BJ (cell line): ENCODE data around the gene KIAA0930. TPM values are rescaled to one million over a fixed set of nuclear protein-coding genes. Genes with fewer than 3 reads are reported as not detected.

Source experiments
- CTCF ChIA-PET: fragments of 350-600 bp; formaldehyde crosslinking; extraction: SDS; loops from one replicate; lab custom pipeline; 2021; ENCODE audit warnings: antibody characterized with exemption, inconsistent platforms; lab: Yijun Ruan, JAX
- POLR2A ChIA-PET: fragments of 300-600 bp; sonication (Branson Sonifier 250); formaldehyde crosslinking; extraction: SDS; loops from one replicate; lab custom pipeline; 2021; ENCODE audit warnings: antibody characterized with exemption; lab: Charles Lee
- DNase-seq: peaks from one replicate; pipeline ENCODE4 v3.0.0-alpha.2; 2011; ENCODE audit warnings: low read depth
- H3K27me3 ChIP-seq: 2 replicates; pipeline ENCODE4 v1.6.0; 2011; ENCODE audit warnings: low read length; ENCODE audit not compliant: control insufficient read depth, insufficient read depth
- H3K36me3 ChIP-seq: 2 replicates; pipeline ENCODE4 v1.5.1; 2011; ENCODE audit warnings: low read length; ENCODE audit not compliant: control insufficient read depth, insufficient read depth
- H3K4me3 ChIP-seq: 2 replicates; pipeline ENCODE4 v1.5.1; 2011; ENCODE audit warnings: low read depth, mild to moderate bottlenecking, control low read depth, low read length
- polyA plus RNA-seq: library from polyadenylated mRNA; depleted of rRNA; stranded (reverse); fragments of >200 nt; gene quantifications from 2 replicates; pipeline ENCODE4 v1.2.3, GENCODE V29; 2011
- TF ChIP-seq, protein P1 (sequence below): IDR thresholded peaks from 2 replicates; pipeline ENCODE4 v1.5.1; 2011; ENCODE audit warnings: low read depth, mild to moderate bottlenecking, control low read depth, inconsistent platforms, low read length, moderate library complexity; ENCODE audit not compliant: insufficient read depth

KIAA0930 gene
- polyA plus RNA-seq, 1 experiment: 64.0 TPM

DNA sequence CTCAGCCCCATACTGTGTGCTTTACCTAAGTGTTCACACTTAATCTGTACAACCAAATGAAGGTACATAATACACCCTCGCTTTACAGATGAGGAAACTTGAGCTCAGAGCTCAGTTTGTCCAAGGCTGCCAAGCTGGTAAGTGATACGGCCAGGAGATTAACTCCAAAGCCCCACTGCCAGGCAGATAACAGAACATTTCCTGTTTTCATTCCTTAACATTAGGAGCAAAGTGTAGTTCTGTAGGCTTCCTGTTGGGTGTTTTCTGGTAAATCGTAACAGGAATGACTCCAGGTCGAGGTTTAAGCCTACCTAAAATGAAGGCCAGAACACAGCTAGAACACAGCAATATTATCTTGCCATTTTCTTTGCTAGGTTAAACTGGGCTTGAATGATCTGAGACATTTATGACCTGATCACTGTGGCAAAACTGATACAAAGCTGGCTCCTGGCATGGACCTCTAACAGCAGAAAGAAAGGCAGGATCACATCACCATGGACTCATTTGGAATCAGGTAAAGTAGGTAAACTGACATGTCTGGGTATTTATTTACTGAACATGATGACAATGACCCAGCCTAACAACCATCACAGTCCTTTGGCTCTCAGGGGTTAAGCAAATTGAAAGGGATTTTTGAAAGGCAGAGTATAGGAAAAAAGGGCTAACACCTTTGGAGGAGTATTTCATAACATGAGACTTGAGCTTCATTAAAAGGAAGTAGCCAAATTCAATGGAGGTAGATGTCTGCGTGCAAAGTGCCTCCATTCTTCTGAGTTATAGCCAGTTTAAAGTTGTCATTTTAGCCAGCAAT, 80.8 kb downstream of the KIAA0930 start:
- POLR2A ChIA-PET: interaction anchor here (0.6 kb wide), 1 partner anchor 957 kb away, joined by 3 read pairs; no protein-coding TSS in a partner anchor
- DNase-seq: no peak
- Histone ChIP-seq H3K27me3 (no peaks in the 10 kb centered on the region), H3K4me3 (no peak overlapping the region), H3K36me3 (peaks cover 2% of the 10 kb centered on the region; the same call in 1 of the 2 replicates)
- CTCF ChIA-PET: interaction anchor here (1.7 to 1.9 kb wide), 3 partner anchors 10 to 59 kb away, joined by 4 to 6 read pairs (median 6); no protein-coding TSS in a partner anchor
- TF ChIP-seq, protein P1, sequence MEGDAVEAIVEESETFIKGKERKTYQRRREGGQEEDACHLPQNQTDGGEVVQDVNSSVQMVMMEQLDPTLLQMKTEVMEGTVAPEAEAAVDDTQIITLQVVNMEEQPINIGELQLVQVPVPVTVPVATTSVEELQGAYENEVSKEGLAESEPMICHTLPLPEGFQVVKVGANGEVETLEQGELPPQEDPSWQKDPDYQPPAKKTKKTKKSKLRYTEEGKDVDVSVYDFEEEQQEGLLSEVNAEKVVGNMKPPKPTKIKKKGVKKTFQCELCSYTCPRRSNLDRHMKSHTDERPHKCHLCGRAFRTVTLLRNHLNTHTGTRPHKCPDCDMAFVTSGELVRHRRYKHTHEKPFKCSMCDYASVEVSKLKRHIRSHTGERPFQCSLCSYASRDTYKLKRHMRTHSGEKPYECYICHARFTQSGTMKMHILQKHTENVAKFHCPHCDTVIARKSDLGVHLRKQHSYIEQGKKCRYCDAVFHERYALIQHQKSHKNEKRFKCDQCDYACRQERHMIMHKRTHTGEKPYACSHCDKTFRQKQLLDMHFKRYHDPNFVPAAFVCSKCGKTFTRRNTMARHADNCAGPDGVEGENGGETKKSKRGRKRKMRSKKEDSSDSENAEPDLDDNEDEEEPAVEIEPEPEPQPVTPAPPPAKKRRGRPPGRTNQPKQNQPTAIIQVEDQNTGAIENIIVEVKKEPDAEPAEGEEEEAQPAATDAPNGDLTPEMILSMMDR: 0 out of 2 replicates have a peak, but pooled peaks have one; percentile 9

DNA sequence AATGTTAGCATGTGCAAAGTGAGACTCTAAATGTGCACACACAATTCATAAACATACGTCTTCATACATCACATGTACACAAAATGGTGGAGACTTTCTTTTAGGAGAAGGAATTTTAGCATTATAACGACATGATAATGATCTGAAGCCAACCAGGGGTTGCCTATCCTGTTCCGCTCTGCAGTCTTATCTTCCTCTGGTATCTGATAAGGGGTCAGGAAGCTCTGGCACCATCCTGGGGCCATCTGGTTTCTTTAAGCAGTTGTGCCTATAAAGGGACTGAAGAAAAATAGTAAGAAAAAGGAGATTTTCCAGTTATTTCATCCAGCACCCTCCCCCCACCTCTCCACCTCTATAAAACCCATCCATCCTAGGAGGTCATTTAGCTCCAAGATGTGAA, 82.8 kb downstream of the KIAA0930 start:
- no peak overlapping the region for H3K4me3 ChIP-seq
- no peak for DNase-seq
- ChIA-PET CTCF (no interaction called here), POLR2A (no interaction called here)
- H3K27me3 ChIP-seq: no peaks in the 10 kb centered on the region
- TF ChIP-seq, protein P1: no peak
- H3K36me3 ChIP-seq: peaks cover 2% of the 10 kb centered on the region; the same call in 1 of the 2 replicates

DNA sequence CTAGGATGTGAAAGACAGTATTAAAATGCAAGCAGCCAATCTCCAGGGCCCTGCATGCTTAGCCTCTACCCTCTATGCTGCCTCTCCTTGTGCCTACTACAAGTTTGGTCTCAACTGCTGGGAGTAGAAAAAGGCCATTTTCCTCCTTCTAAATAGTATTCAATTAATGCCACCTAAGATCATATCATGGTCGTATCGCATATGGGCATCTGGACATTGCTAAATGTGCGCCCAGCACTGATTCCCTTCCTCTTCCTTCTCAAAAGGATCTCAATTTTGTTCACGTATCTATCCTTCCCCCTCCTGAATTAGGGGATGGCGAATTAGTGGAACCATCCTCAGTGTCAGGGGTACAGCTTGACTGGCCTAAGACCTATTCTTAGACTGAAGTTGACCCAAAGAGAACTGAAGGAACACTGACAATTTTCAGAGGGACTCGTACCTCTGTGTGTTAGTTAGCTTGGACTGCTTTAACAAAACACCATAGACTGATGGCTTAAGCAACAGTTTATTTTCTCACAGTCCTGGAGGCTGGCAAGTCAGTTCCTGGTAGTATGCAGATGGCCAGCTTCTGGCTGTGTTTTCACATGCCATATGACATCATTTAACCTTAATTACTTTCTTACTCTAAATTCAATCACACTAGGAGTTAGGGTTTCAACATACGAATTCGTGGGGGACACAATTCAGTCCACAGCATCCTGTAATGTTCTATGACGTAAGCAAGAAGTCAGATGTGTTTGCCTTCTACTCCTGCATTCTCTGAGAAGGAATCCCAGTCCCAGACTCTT, 85.4 kb downstream of the KIAA0930 start:
- no peak overlapping the region for H3K4me3 ChIP-seq
- TF ChIP-seq, protein P1: no peak
- no peaks in the 10 kb centered on the region for H3K27me3 ChIP-seq
- ChIA-PET CTCF (interaction anchor here (0.6 to 1.5 kb wide), 2 partner anchors 8 to 170 kb away, joined by 3 to 4 read pairs; partner anchors contain the start of gene NUP50), POLR2A (no interaction called here)
- H3K36me3 ChIP-seq: peaks cover 2% of the 10 kb centered on the region; the same call in 1 of the 2 replicates
- no peak for DNase-seq

DNA sequence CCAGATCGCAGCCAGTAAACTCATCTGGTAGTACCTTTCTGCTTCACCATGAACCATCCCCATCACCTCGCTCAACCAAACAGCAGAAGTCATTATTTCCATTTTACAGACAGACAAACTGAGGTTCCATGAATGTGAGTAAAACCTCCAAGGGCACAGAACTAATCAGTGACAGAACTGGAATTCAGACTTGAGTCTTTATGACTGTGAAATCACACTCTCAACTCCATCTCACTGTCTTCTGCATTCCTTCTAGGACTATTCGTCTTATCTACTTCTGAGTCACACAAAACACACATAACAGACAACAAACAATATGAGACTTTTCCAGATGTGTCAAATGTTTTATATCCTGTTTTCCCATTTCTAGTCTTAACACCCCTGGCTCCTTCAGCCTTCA, 86.3 kb downstream of the KIAA0930 start:
- POLR2A ChIA-PET: no interaction called here
- no peak for DNase-seq

More for the DNA sequence above, 86.3 kb downstream of the KIAA0930 start:
- Histone ChIP-seq H3K4me3 (no peak overlapping the region), H3K27me3 (no peaks in the 10 kb centered on the region), H3K36me3 (peaks cover 2% of the 10 kb centered on the region; the same call in 1 of the 2 replicates)
- TF ChIP-seq, protein P1: no peak
- CTCF ChIA-PET: interaction anchor here (1.5 kb wide), 1 partner anchor 9 kb away, joined by 4 read pairs; the partner anchor contains the start of gene NUP50
